ENCODE data around the gene CHD6.

CHD6 gene

DNA sequence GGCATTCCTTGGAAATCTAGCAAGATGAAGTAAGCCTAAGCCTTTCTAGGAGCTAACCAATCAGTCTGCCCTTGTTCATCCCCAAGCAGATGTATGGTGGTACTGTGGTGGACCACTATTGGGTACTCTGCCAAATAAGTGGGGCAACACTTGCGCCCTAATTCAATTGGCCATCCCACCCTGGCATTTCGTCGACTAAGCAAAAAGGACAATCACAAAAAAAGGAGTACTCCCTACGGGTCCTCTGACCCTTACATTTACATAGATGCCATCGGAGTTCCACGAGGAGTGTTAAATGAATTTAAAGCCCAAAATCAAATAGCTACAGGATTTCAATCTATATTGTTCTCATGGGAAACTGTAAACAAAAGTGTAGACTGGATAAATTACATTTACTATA, 19.5 kb downstream of the CHD6 start:
- DNase-seq (ENCODE audit: low spot score), result no peak
- in situ Hi-C loops (cut with MboI; ENCODE audit: low sequenced_read_pairs, unreplicated experiment), result no loop called here
- TF ChIP-seq CTCF (IDR thresholded peaks at IDR 0.05; ENCODE audit: borderline replicate concordance, control extremely low read depth, extremely low read depth, insufficient read depth, missing control alignments), result no peak

- no peak for DNase-seq (ENCODE audit: low spot score)
- in situ Hi-C loops (cut with MboI; ENCODE audit: low sequenced_read_pairs, unreplicated experiment), result no loop called here
- TF ChIP-seq CTCF (IDR thresholded peaks at IDR 0.05; ENCODE audit: borderline replicate concordance, control extremely low read depth, extremely low read depth, insufficient read depth, missing control alignments), result no peak
Observed at GRCh38 chr20:41594514-41595322, 23.5 kb downstream of the CHD6 start.

- no peak for TF ChIP-seq CTCF (IDR thresholded peaks at IDR 0.05; ENCODE audit: borderline replicate concordance, control extremely low read depth, extremely low read depth, insufficient read depth, missing control alignments)
- no peak for DNase-seq (ENCODE audit: low spot score)
- in situ Hi-C loops (cut with MboI; ENCODE audit: low sequenced_read_pairs, unreplicated experiment), result no loop called here
Observed at GRCh38 chr20:41592516-41593216, 25.5 kb downstream of the CHD6 start.

DNA sequence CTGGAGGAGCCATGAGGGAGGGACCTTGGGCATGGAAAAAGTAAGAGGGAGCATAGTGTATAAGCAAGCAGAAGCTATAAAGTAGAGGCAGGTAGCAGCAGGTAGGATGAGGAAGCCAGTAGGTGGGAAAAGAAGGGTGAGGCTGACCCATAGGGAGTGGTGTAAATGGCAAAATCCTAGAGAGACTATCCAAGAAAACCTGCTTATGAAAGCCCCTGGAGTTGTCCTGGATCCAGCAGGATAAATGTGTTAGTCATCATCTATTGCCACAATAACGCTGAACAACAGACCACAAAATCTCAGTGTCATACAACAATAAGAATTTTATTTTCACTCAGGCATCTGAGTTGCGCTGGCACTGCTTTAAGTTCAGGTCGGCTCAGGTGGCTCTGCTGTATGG, 30.2 kb downstream of the CHD6 start:
- TF ChIP-seq CTCF (IDR thresholded peaks at IDR 0.05; ENCODE audit: borderline replicate concordance, control extremely low read depth, extremely low read depth, insufficient read depth, missing control alignments), result no peak
- in situ Hi-C loops (cut with MboI; ENCODE audit: low sequenced_read_pairs, unreplicated experiment), result no loop called here

GRCh38 chr20:41587523-41587922, 30.7 kb downstream of the CHD6 start:
- TF ChIP-seq CTCF (IDR thresholded peaks at IDR 0.05; ENCODE audit: borderline replicate concordance, control extremely low read depth, extremely low read depth, insufficient read depth, missing control alignments), result no peak
- in situ Hi-C loops (cut with MboI; ENCODE audit: low sequenced_read_pairs, unreplicated experiment), result no loop called here
- DNase-seq (ENCODE audit: low spot score), result no peak

More for the DNA sequence above, 30.2 kb downstream of the CHD6 start:
- no peak for DNase-seq (ENCODE audit: low spot score)

GRCh38 chr20:41586772-41587171, 31.4 kb downstream of the CHD6 start:
- no peak for TF ChIP-seq CTCF (IDR thresholded peaks at IDR 0.05; ENCODE audit: borderline replicate concordance, control extremely low read depth, extremely low read depth, insufficient read depth, missing control alignments)
- in situ Hi-C loops (cut with MboI; ENCODE audit: low sequenced_read_pairs, unreplicated experiment), result no loop called here
- DNase-seq (ENCODE audit: low spot score), result no peak

Measured in GM13976 (cell line).